Stomach (tissue), 4 donors: ENCODE results near the gene PRR11.

Experiments used
- POLR2A ChIP-seq, 4 donors: fragments of 450-650 bp; IDR thresholded peaks; one replicate each; pipeline ENCODE4 v1.6.1; 2016; ENCODE audit warnings: antibody characterized with exemption in 4 of 4, control low read depth in 2 of 4, mild to moderate bottlenecking in 1 of 4, moderate library complexity in 1 of 4
- TF ChIP-seq, protein P1 (sequence below), 7 experiments: fragments of 450-650 bp in 4 of 7; fragments of 200-600 bp in 3 of 7; sonication (generic) in 3 of 7; IDR thresholded peaks; one replicate each; pipeline ENCODE4 v1.5.1; 2016 to 2019; ENCODE audit warnings: antibody characterized with exemption in 7 of 7, control low read depth in 2 of 7, mild to moderate bottlenecking in 1 of 7

DNA sequence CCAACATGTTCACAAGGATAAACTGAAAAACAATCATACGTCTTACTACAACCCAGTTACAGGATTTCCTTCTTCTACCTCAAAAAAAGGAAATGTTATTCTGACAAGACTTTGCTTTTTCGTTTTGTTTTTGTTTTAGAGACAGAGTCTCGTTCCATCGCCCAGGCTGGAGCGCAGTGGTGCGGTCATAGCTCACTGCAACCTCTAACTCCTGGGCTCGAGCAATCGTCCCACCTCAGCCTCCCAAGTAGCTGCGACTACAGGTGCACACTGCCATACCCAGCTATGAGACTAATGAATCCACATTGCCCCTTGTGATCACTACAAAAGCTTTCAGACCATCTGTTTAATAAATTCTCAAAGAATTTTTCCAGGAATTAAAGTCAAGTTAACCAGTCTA lies 40.1 kb upstream of the PRR11 start:
- TF ChIP-seq, protein P1, sequence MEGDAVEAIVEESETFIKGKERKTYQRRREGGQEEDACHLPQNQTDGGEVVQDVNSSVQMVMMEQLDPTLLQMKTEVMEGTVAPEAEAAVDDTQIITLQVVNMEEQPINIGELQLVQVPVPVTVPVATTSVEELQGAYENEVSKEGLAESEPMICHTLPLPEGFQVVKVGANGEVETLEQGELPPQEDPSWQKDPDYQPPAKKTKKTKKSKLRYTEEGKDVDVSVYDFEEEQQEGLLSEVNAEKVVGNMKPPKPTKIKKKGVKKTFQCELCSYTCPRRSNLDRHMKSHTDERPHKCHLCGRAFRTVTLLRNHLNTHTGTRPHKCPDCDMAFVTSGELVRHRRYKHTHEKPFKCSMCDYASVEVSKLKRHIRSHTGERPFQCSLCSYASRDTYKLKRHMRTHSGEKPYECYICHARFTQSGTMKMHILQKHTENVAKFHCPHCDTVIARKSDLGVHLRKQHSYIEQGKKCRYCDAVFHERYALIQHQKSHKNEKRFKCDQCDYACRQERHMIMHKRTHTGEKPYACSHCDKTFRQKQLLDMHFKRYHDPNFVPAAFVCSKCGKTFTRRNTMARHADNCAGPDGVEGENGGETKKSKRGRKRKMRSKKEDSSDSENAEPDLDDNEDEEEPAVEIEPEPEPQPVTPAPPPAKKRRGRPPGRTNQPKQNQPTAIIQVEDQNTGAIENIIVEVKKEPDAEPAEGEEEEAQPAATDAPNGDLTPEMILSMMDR (IDR thresholded peaks at IDR 0.05): no peak
- no peak for TF ChIP-seq POLR2A (IDR thresholded peaks at IDR 0.05)
